Measurements from ENCODE around the gene ENG.

DNA sequence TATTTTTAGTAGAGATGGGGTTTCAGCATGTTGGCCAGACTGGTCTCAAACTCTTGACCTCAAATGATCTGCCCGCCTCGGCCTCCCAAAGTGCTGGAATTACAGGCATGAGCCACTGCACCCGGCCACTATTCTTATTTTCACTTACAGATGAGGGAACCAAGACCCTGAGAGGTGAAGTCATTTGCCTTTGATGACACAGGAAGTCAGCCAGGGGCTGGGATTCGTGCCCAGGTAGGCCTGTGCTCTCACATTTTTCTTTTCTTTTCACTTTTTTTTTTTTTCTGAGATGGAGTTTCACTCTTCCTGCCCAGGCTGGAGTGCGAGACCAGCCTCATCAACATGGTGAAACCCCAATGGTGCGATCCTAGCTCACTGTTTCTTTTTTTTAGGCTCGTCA lies 22.2 kb downstream of the ENG start:
- TF ChIP-seq CTCF (IDR thresholded peaks at IDR 0.05) (no peak), POLR2A (IDR thresholded peaks at IDR 0.05) (no peak), POLR2AphosphoS5 (IDR thresholded peaks at IDR 0.05) (no peak), EP300 (IDR thresholded peaks at IDR 0.05) (no peak)

All from stomach (tissue), 4 donors.